H1 (cell line): ENCODE measurements around the gene ALK. TPM values are rescaled to one million over a fixed set of nuclear protein-coding genes. Genes with fewer than 3 reads are reported as not detected.

Experiments
- CTCF ChIA-PET: fragments of 300-600 bp; sonication (Branson Sonifier 250); formaldehyde crosslinking; loops from one replicate; lab custom pipeline; 2021; ENCODE audit not compliant: partially characterized antibody; lab: Charles Lee
- POLR2A ChIA-PET: fragments of 300-600 bp; sonication (Branson Sonifier 250); formaldehyde crosslinking; loops from one replicate; lab custom pipeline; 2021; ENCODE audit warnings: inconsistent platforms; ENCODE audit not compliant: partially characterized antibody; lab: Charles Lee
- DNase-seq, 2 experiments: peaks; one replicate each; pipeline versions ENCODE4 v3.0.0 to v3.0.0-alpha.2; 2010 to 2022; ENCODE audit warnings: low spot score in 2 of 2, low read depth in 1 of 2, mixed read lengths in 1 of 2
- FAIRE-seq: peaks from 2 replicates; lab custom pipeline; 2011; peaks lifted over from hg19 to GRCh38; lab: Jason Lieb, UNC
- H2AFZ ChIP-seq: 2 replicates; pipeline ENCODE4 v1.8.1; 2012; ENCODE audit warnings: low read length, inconsistent platforms
- H2AK5ac ChIP-seq: 2 replicates; pipeline ENCODE4 v1.6.1; 2013; ENCODE audit warnings: low read depth, low read length
- H2BK120ac ChIP-seq: replicated peaks from 2 replicates; pipeline ENCODE3; 2013; ENCODE audit warnings: low read depth, low read length, inconsistent platforms
- H2BK12ac ChIP-seq: 2 replicates; pipeline ENCODE4 v1.6.1; 2013; ENCODE audit warnings: low read depth, low read length
- H2BK15ac ChIP-seq: 2 replicates; pipeline ENCODE4 v1.6.1; 2013; ENCODE audit warnings: low read length
- H2BK20ac ChIP-seq: 2 replicates; pipeline ENCODE4 v1.6.1; 2013; ENCODE audit warnings: low read length
- H2BK5ac ChIP-seq: 2 replicates; pipeline ENCODE4 v1.6.1; 2013; ENCODE audit warnings: low read depth, low read length
- H3K14ac ChIP-seq: 2 replicates; pipeline ENCODE4 v1.6.1; 2013; ENCODE audit warnings: inconsistent platforms; ENCODE audit not compliant: insufficient read length
- H3K18ac ChIP-seq: 2 replicates; pipeline ENCODE4 v1.6.1; 2013; ENCODE audit warnings: low read length; ENCODE audit errors: extremely low read depth
- H3K23ac ChIP-seq: 2 replicates; pipeline ENCODE4 v1.6.1; 2013; ENCODE audit warnings: inconsistent platforms; ENCODE audit not compliant: insufficient read length
- H3K23me2 ChIP-seq: 2 replicates; pipeline ENCODE4 v1.6.1; 2013; ENCODE audit warnings: low read depth, low read length
- H3K27ac ChIP-seq: 2 replicates; pipeline ENCODE4 v1.6.1; 2011; ENCODE audit warnings: low read depth, low read length, inconsistent platforms
- H3K27me3 ChIP-seq, 4 experiments: replicated peaks in 1 of 4; 1 replicate in 1 of 4; 2 replicates in 3 of 4; pipeline versions ENCODE4 v1.6.1 to v1.8.1; 2011 to 2013; ENCODE audit warnings: low read length in 3 of 4, mild to moderate bottlenecking in 3 of 4, inconsistent platforms in 2 of 4, mixed read lengths in 2 of 4, moderate library complexity in 1 of 4; ENCODE audit not compliant: control insufficient read depth in 3 of 4, insufficient read depth in 3 of 4; ENCODE audit errors: extremely low read depth in 1 of 4
- H3K36me3 ChIP-seq, 4 experiments: 2 replicates each; pipeline versions ENCODE4 v1.6.1 to v1.8.1; 2011 to 2013; ENCODE audit warnings: mild to moderate bottlenecking in 4 of 4, low read length in 3 of 4, moderate library complexity in 2 of 4, control low read depth in 1 of 4, inconsistent platforms in 1 of 4; ENCODE audit not compliant: insufficient read depth in 4 of 4, control insufficient read depth in 2 of 4
- H3K4ac ChIP-seq: replicated peaks from 2 replicates; pipeline ENCODE3; 2013; ENCODE audit warnings: low read length, low read depth, mixed read lengths, inconsistent platforms; ENCODE audit not compliant: insufficient read length
- H3K4me1 ChIP-seq, 4 experiments: replicated peaks in 1 of 4; 1 replicate in 1 of 4; 2 replicates in 3 of 4; pipeline versions ENCODE4 v1.6.1 to v1.8.1; 2011 to 2013; ENCODE audit warnings: low read length in 3 of 4, inconsistent platforms in 2 of 4, mixed read lengths in 1 of 4; ENCODE audit not compliant: insufficient read depth in 4 of 4, control insufficient read depth in 3 of 4
- H3K4me2 ChIP-seq, 2 experiments: 2 replicates each; pipeline versions ENCODE4 v1.6.1 to v1.8.1; 2011 to 2013; ENCODE audit warnings: low read depth in 2 of 2, low read length in 2 of 2, control low read depth in 1 of 2, inconsistent platforms in 1 of 2, mild to moderate bottlenecking in 1 of 2; ENCODE audit not compliant: insufficient read depth in 1 of 2
- H3K4me3 ChIP-seq, 4 experiments: fragments of 200-600, 300-600 bp in 1 of 4; sonication (generic), shearing (Covaris generic), sonication (Bioruptor Twin) in 1 of 4; 2 replicates each; pipeline versions ENCODE4 v1.5.1 to v1.8.1; 2011 to 2016; ENCODE audit warnings: low read length in 4 of 4, low read depth in 3 of 4, control low read depth in 2 of 4, inconsistent platforms in 2 of 4, mild to moderate bottlenecking in 2 of 4, mixed read lengths in 1 of 4, moderate library complexity in 1 of 4; ENCODE audit not compliant: insufficient read depth in 2 of 4; ENCODE audit errors: extremely low read depth in 1 of 4
- H3K56ac ChIP-seq: replicated peaks from 2 replicates; pipeline ENCODE3; 2013; ENCODE audit warnings: low read depth, mild to moderate bottlenecking, mixed read lengths, low read length, inconsistent platforms; ENCODE audit not compliant: insufficient read length
- H3K79me1 ChIP-seq: 2 replicates; pipeline ENCODE4 v1.6.1; 2013; ENCODE audit warnings: low read depth, low read length, control low read depth
- H3K79me2 ChIP-seq, 2 experiments: 2 replicates each; pipeline versions ENCODE4 v1.6.1 to v1.8.1; 2012 to 2013; ENCODE audit warnings: low read length in 2 of 2, mild to moderate bottlenecking in 2 of 2, inconsistent platforms in 1 of 2; ENCODE audit not compliant: insufficient read depth in 2 of 2, control insufficient read depth in 1 of 2
- H3K9ac ChIP-seq, 4 experiments: replicated peaks in 1 of 4; 1 replicate in 1 of 4; 2 replicates in 3 of 4; pipeline versions ENCODE4 v1.6.1 to v1.8.1; 2011 to 2013; ENCODE audit warnings: low read depth in 3 of 4, low read length in 3 of 4, control low read depth in 2 of 4, mild to moderate bottlenecking in 2 of 4, moderate library complexity in 2 of 4, inconsistent platforms in 1 of 4; ENCODE audit errors: extremely low read depth in 1 of 4
- H3K9me3 ChIP-seq, 2 experiments: 2 replicates each; pipeline versions ENCODE4 v1.6.1 to v1.8.1; 2012 to 2013; ENCODE audit warnings: mild to moderate bottlenecking in 2 of 2, moderate library complexity in 2 of 2, control low read depth in 1 of 2, inconsistent platforms in 1 of 2, low read depth in 1 of 2, low read length in 1 of 2, mixed read lengths in 1 of 2; ENCODE audit not compliant: insufficient read depth in 2 of 2
- H4K20me1 ChIP-seq, 2 experiments: replicated peaks in 1 of 2; 2 replicates each; pipeline versions ENCODE3 to v1.8.1; 2011 to 2013; ENCODE audit warnings: inconsistent platforms in 2 of 2, low read length in 2 of 2, mild to moderate bottlenecking in 1 of 2; ENCODE audit not compliant: insufficient read depth in 2 of 2, control insufficient read depth in 1 of 2
- H4K5ac ChIP-seq: 2 replicates; pipeline ENCODE4 v1.6.1; 2013; ENCODE audit warnings: low read length, low read depth, mixed read lengths, inconsistent platforms; ENCODE audit not compliant: insufficient read length
- H4K8ac ChIP-seq: 2 replicates; pipeline ENCODE4 v1.8.0; 2013; ENCODE audit warnings: mild to moderate bottlenecking, moderate library complexity, low read length, inconsistent platforms; ENCODE audit not compliant: insufficient read depth; ENCODE audit errors: extremely low read depth
- H4K91ac ChIP-seq: replicated peaks from 2 replicates; pipeline ENCODE3; 2013; ENCODE audit warnings: low read length, mixed read lengths, inconsistent platforms; ENCODE audit not compliant: insufficient read length
- GABPA ChIP-seq: IDR thresholded peaks from 2 replicates; pipeline ENCODE4 v1.6.1; 2011; ENCODE audit warnings: mild to moderate bottlenecking, low read length, moderate library complexity, borderline replicate concordance; ENCODE audit not compliant: insufficient read depth
- POLR2AphosphoS5 ChIP-seq: IDR thresholded peaks from 2 replicates; pipeline ENCODE4 v1.6.1; 2011; ENCODE audit warnings: low read depth, low read length
- POU5F1 ChIP-seq: IDR thresholded peaks from 2 replicates; pipeline ENCODE4 v1.6.1; 2011; ENCODE audit warnings: low read depth, mild to moderate bottlenecking, low read length, moderate library complexity
- RAD21 ChIP-seq, 2 experiments: IDR thresholded peaks in 1 of 2; conservative IDR thresholded peaks in 1 of 2; 2 replicates each; pipeline ENCODE4 v1.6.1; 2011; ENCODE audit warnings: low read depth in 2 of 2, low read length in 2 of 2, improper control_type of control experiment in 1 of 2, inconsistent platforms in 1 of 2, mild to moderate bottlenecking in 1 of 2, moderate library complexity in 1 of 2
- RBBP5 ChIP-seq: IDR thresholded peaks from 2 replicates; pipeline ENCODE4 v1.7.1; 2012; ENCODE audit warnings: low read depth, mild to moderate bottlenecking, inconsistent platforms, low read length, moderate library complexity, borderline replicate concordance
- SIRT6 ChIP-seq: IDR thresholded peaks from one replicate; pipeline ENCODE4 v1.7.1; 2012; ENCODE audit warnings: low read length, inconsistent platforms
- SRF ChIP-seq: IDR thresholded peaks from 2 replicates; pipeline ENCODE4 v1.6.1; 2011; ENCODE audit warnings: mild to moderate bottlenecking, low read depth, low read length, moderate library complexity
- SUZ12 ChIP-seq: fragments of 200-600 bp; sonication (generic); IDR thresholded peaks from 2 replicates; pipeline ENCODE4 v1.6.1; 2012; ENCODE audit warnings: mild to moderate bottlenecking, inconsistent platforms, low read length, moderate library complexity, mixed read lengths
- WGBS, 2 experiments: shearing (Covaris generic) in 1 of 2; methylation state at CpG; one replicate each; pipeline versions ENCODE4 v1.1.6 to v1.1.7; 2013 to 2015; ENCODE audit warnings: low lambda C conversion rate in 2 of 2, mixed read lengths in 2 of 2, inconsistent platforms in 1 of 2, low coverage in 1 of 2, missing lambda C conversion rate in 1 of 2; ENCODE audit not compliant: insufficient replicate concordance in 2 of 2, insufficient coverage in 1 of 2, insufficient read length in 1 of 2; ENCODE audit errors: extremely low coverage in 1 of 2, missing lambda C conversion rate in 1 of 2; 5-methylcytosine and 5-hydroxymethylcytosine counted together
- polyA plus RNA-seq, 7 experiments: library from polyadenylated mRNA; depleted of rRNA in 3 of 7; stranded (reverse) in 5 of 7; unstranded in 2 of 7; fragments of >200 nt in 5 of 7; fragments of 200-250 nt in 2 of 7; gene quantifications; 1 replicate in 5 of 7; 2 replicates in 1 of 7; 4 replicates in 1 of 7; pipeline versions ENCODE4 v1.2.1 to v1.2.3, GENCODE V29; 2011 to 2013; ENCODE audit warnings: missing spikeins in 2 of 7, mixed read lengths in 2 of 7
- total RNA-seq: library from RNA; stranded (reverse); fragmentation: NEBNext Ultra II Directional; extraction: Animal tissue kit (Norgen Biotek cat#: 25700); gene quantifications from 2 replicates; pipeline ENCODE4 v1.2.1, GENCODE V29; 2021
- TF ChIP-seq, protein P1 (sequence below): IDR thresholded peaks from 2 replicates; pipeline ENCODE4 v1.6.1; 2012; ENCODE audit warnings: low read length, inconsistent platforms
- TF ChIP-seq, protein P2 (sequence below), 3 experiments: IDR thresholded peaks; 1 replicate in 2 of 3; 2 replicates in 1 of 3; pipeline versions ENCODE4 v1.5.1 to v1.6.1; 2011; ENCODE audit warnings: low read length in 3 of 3, mild to moderate bottlenecking in 3 of 3, inconsistent platforms in 2 of 3, low read depth in 1 of 3, moderate library complexity in 1 of 3; ENCODE audit not compliant: insufficient read depth in 1 of 3; ENCODE audit errors: control extremely low read depth in 1 of 3

The ALK gene
- total and polyA plus RNA-seq, 2 of the 8 experiments (the other 6 are each of a cell fraction or from before 2014, with no cell fraction given), result 0.02 to 0.09 TPM

DNA sequence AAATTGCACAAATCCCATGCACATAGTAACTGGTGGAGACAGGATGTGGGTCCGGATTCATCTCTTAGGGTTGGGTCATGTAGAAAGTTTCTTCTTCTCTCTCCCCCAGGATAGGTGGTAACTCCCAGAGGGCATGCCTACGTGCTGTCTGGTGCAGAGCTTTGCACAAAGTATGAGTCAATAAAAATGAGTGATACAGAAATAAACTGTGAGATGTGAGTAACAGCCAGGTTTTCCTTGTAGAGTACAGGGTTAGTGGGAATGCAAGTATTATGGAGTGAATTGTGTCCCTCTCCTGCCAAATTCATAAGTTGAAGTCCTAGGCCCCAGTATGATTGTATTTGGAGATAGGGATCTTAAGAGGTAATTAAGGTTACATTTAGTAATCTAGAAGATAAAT is 289.4 kb downstream of the ALK start:
- Histone ChIP-seq H3K9ac (no peak overlapping the region), H2BK15ac (no peak overlapping the region), H2BK12ac (no peak overlapping the region), H3K23me2 (no peaks in the 10 kb centered on the region), H3K36me3 (no peaks in the 10 kb centered on the region), H3K9me3 (no peaks in the 10 kb centered on the region), H3K27ac (no peak overlapping the region), H4K20me1 (no peaks in the 10 kb centered on the region), H2AFZ (no peak overlapping the region), H3K27me3 (no peaks in the 10 kb centered on the region), H2AK5ac (no peak overlapping the region), H3K14ac (no peak overlapping the region), H3K4me1 (peaks cover 0 to 3% (median 0%) of the 10 kb centered on the region in 4 experiments; a peak in 1 of 7 replicates), H4K91ac (no peak overlapping the region), H3K79me2 (no peaks in the 10 kb centered on the region), H2BK5ac (no peak overlapping the region), H2BK20ac (no peak overlapping the region), H4K5ac (no peak overlapping the region), H3K79me1 (no peaks in the 10 kb centered on the region), H3K4ac (no peak overlapping the region), H4K8ac (no peak overlapping the region), H3K4me3 (no peak overlapping the region), H2BK120ac (no peak overlapping the region), H3K4me2 (no peak overlapping the region), H3K18ac (no peak overlapping the region), H3K23ac (no peak overlapping the region), H3K56ac (no peak overlapping the region)
- no peak for FAIRE-seq
- POLR2A ChIA-PET, result no interaction called here
- whole genome bisulfite sequencing, 2 experiments, result 97% methylated on average over 2 of the region's 2 CpGs; no CpG with 5 or more reads in 1 of the 2 experiments
- no peak for DNase-seq
- CTCF ChIA-PET, result no interaction called here
- TF ChIP-seq, protein P1, sequence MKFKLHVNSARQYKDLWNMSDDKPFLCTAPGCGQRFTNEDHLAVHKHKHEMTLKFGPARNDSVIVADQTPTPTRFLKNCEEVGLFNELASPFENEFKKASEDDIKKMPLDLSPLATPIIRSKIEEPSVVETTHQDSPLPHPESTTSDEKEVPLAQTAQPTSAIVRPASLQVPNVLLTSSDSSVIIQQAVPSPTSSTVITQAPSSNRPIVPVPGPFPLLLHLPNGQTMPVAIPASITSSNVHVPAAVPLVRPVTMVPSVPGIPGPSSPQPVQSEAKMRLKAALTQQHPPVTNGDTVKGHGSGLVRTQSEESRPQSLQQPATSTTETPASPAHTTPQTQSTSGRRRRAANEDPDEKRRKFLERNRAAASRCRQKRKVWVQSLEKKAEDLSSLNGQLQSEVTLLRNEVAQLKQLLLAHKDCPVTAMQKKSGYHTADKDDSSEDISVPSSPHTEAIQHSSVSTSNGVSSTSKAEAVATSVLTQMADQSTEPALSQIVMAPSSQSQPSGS, result no peak
- TF ChIP-seq POLR2AphosphoS5 (no peak), SUZ12 (no peak), POU5F1 (no peak), GABPA (no peak), RBBP5 (no peak), RAD21 (IDR thresholded peaks at IDR 0.05 in 1 of 2, conservative IDR thresholded peaks at IDR 0.05 in 1 of 2; ENCODE audit: low read depth in 2 of 2, low read length in 2 of 2) (no peak), SIRT6 (no peak), SRF (no peak)
- TF ChIP-seq, protein P2, sequence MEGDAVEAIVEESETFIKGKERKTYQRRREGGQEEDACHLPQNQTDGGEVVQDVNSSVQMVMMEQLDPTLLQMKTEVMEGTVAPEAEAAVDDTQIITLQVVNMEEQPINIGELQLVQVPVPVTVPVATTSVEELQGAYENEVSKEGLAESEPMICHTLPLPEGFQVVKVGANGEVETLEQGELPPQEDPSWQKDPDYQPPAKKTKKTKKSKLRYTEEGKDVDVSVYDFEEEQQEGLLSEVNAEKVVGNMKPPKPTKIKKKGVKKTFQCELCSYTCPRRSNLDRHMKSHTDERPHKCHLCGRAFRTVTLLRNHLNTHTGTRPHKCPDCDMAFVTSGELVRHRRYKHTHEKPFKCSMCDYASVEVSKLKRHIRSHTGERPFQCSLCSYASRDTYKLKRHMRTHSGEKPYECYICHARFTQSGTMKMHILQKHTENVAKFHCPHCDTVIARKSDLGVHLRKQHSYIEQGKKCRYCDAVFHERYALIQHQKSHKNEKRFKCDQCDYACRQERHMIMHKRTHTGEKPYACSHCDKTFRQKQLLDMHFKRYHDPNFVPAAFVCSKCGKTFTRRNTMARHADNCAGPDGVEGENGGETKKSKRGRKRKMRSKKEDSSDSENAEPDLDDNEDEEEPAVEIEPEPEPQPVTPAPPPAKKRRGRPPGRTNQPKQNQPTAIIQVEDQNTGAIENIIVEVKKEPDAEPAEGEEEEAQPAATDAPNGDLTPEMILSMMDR (IDR thresholded peaks at IDR 0.05; ENCODE audit: control extremely low read depth in 1 of 3, insufficient read depth in 1 of 3, low read depth in 1 of 3, low read length in 3 of 3), result no peak
